ENCODE measurements around the gene C5.
A peak's percentile ranks its signal among the peaks of the same experiment; 100 is the strongest.
"Not testable (repeated sequence)": the region's sequence is repeated elsewhere in the genome, so short reads cannot be mapped to it uniquely, and the experiment has no call there.

Gene C5

DNA sequence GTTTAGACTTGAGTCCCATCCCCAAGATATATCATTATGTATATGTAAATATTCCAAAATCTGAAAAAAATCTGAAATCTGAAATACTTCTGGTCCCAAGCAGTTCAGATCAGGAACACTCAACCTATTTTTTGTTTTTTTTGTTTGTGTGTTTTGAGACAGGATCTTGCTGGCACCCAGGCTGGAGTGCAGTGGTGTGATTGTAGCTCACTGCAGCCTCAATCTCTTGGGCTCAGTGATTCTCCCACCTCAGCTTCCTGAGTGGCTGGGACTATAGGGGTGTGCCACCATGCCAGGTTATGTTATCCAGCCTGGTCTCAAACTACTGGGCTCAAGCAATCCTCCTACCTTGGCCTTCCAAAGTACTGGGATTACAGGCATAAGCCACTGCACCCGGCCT, 72.8 kb downstream of the C5 start:
- no peak for DNase-seq

GRCh38 chr9:120974921-120975320, 75.2 kb downstream of the C5 start:
- no peak for DNase-seq

- no peak for DNase-seq
Observed at GRCh38 chr9:120974181-120974580, 75.9 kb downstream of the C5 start.

DNA sequence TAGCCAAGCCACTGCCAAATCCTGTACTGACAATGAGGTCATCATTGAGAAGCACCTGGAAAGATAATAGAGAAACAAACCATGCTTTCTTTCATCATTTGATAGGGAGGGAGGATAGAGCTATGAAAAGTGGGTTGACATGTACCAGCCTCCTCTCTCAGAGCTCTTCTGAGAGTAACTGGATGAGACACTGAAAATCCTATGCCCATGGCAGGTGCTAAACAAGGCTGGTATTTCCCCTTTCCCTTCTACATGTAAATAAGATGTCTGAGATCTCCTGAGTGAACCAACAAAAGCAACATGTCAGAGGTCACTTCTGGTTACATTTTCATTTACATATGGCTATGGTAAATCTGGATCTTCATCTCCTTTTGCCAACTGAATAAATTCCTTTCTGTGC, 78.1 kb downstream of the C5 start:
- DNase-seq = no peak

DNA sequence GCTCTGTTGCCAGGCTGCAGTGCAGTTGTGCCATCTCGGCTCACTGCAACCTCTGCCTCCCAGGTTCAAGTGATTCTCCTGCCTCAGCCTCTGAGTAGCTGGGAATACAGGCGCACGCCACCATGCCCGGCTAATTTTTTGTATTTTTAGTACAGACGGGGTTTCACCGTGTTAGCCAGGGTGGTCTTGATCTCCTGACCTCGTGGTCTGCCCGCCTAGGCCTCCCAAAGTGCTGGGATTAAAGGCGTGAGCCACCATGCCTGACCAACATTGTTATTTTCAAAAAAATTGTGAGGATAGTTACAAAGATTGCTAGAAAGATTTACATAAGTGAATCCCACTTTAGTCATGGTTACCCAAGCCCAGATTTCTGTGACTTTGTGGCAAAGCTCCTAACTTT, 78.6 kb downstream of the C5 start:
- not testable (repeated sequence) for DNase-seq

GRCh38 chr9:120970244-120970643, 79.8 kb downstream of the C5 start:
- DNase-seq = no peak

DNA sequence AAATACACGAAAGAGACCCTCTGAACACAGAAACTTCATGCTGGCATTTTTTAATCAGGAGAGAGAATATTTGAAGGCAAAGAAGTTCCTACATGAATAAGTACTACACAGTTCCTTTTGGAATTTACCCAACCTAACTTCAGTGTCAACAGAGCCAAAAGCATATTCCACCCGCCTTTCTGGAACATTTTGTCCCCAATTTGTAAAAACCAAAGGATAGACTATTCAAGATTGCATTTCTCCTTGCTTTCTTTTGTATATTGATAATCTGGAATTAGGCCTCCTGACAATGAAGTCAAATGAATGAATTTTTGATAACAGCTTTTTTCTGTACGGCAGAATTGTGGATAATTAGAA, 84.1 kb downstream of the C5 start:
- DNase-seq = no peak

GRCh38 chr9:120965344-120966012, 84.6 kb downstream of the C5 start:
- peak; percentile 88 for DNase-seq

- DNase-seq = no peak
Observed at GRCh38 chr9:120961936-120962335, 88.1 kb downstream of the C5 start.

DNA sequence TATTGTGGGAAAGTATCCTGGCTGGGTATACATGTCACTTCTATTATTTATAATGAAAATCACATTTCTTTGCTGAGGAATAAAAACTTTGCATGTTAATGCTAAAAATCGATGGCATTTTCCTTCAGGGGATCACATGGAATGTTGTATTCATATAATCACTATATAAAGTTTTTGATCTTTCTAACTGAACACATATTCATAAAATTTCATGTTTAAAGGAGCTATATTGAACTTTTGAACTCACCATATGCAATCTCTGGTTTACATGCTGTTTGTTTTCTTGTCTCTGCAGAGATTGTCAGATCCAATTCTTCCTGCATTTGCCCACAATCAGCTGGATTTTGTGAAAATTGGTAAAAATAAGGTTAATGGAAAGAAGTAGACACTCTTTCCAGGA, 90.1 kb downstream of the C5 start:
- DNase-seq = no peak

- DNase-seq = no peak
Observed at GRCh38 chr9:120956862-120957261, 93.2 kb downstream of the C5 start.

DNA sequence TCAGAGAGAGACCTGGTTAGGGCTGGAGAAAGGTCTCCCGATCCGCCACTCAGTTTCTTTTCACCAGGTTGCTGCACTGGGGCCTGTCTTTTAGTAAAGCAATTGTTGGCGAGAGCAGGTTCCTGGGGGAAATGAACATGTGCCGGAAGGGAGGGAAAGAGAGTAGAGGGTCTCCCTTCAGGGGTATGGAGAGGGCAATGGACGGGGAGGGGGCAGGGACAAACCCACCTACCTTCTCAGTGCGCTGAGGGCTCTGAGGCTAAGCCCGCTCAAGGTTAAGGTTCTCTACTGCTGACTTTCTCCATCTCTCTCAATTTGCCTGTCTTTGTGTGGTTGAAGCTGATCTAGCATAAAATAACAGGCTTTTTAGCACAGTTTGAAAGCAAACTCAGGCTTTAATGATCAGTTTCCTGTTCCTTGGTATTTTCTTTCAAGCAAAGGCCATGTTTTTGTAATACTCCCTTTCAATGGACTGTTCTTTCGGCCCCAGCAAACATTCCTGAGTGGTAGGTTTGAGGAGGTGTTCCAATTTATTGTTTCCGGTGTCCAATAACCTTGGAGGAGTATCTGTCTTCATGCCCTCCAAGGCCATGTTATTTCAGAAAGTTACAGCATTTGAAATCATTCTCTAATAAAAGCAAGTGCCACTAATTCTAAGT, 98.0 kb downstream of the C5 start:
- DNase-seq = no peak

- DNase-seq = no peak
Observed at GRCh38 chr9:120950421-120951388, 99.4 kb downstream of the C5 start.

DNA sequence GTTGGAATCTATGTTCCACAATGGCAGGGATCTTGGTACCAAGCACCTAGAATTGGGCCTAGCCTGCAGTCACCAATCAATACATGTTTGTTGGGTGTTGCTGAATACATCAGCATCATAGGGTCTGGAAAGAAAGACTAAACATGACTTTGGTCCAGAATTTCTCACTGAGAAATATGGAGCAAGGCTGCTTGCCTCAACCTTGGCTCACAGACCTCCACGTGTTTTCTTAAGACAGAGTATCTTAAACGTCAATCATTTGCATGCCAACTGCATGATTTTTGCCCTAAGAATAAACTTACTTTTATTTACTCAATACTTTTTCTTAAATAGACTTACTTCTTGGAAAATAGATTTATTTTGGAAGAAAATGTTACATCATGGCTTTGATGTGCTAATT, 100.8 kb downstream of the C5 start:
- DNase-seq = no peak

DNA sequence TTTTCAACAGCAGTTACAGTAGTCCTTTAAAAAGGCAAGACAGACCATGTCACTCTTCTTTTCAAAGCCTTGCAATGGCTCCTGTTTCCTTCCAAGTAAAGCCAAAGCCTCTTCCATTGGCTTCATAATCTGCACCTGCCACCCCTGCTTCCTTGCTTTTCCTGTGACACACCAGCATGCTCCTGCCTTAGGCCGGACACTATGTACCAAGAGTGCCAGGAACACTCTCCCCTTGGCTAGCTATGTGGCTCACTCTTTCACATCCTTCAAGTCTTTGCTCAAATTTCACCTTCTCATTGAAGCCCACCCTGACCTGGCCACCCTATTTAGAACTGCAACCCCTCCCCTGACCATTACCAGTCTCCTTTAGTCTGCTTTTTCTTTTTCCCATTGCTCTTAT, 101.3 kb downstream of the C5 start:
- DNase-seq = no peak

- DNase-seq = no peak
Observed at GRCh38 chr9:120947222-120947621, 102.9 kb downstream of the C5 start.

DNA sequence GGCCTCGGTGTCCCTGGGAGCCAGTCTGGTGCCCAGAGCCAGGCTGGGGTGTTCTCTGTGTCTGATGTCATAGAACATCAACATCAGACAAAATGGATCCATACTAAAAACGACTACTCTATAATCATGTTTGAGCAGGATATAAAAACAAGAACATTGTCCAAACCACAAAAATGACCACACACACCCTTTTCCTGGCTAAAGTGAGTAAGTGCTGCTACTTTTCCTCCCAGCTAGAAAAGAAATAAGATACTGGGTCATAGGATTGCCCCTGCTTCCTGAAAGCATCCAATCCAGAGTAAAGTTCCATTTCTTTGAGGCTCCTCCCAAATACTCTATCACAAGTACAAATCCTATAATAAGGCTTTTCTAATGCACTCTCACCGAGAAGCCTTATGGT, 103.8 kb downstream of the C5 start:
- DNase-seq = no peak

- no peak for DNase-seq
Observed at GRCh38 chr9:120944948-120945347, 105.1 kb downstream of the C5 start.

- no peak for DNase-seq
Observed at GRCh38 chr9:120944434-120944843, 105.6 kb downstream of the C5 start.

GRCh38 chr9:120942186-120943001, 107.7 kb downstream of the C5 start:
- DNase-seq = no peak

- DNase-seq = no peak
Observed at GRCh38 chr9:120941046-120941770, 108.9 kb downstream of the C5 start.

- DNase-seq = no peak
Observed at GRCh38 chr9:120940573-120940972, 109.5 kb downstream of the C5 start.
